Thoracic aorta (tissue), 2 donors: ENCODE measurements around the gene LRRC56. TPM values are rescaled to one million over a fixed set of nuclear protein-coding genes. Genes with fewer than 3 reads are reported as not detected.

Source experiments
- ATAC-seq: fragments of 150-250 bp; one replicate; pipeline ENCODE4 v1.8.0; 2017; ENCODE audit warnings: low read depth; ENCODE audit not compliant: insufficient number of reproducible peaks, low FRiP score
- DNase-seq: peaks from one replicate; pipeline ENCODE4 v3.0.0-alpha.2; 2020; ENCODE audit warnings: low spot score
- H3K27ac ChIP-seq, 2 donors: fragments of 200-600 bp; sonication (generic); 1 replicate in 1 of 2; 2 replicates in 1 of 2; pipeline ENCODE4 v1.5.1; 2016; ENCODE audit warnings: mild to moderate bottlenecking in 2 of 2, moderate library complexity in 2 of 2
- H3K27me3 ChIP-seq: fragments of 200-600 bp; sonication (generic); replicated peaks from 2 replicates; pipeline ENCODE4 v1.6.0; 2016; ENCODE audit warnings: mild to moderate bottlenecking; ENCODE audit not compliant: insufficient read depth
- H3K36me3 ChIP-seq: fragments of 200-600 bp; sonication (generic); one replicate; pipeline ENCODE4 v1.5.1; 2016
- H3K4me1 ChIP-seq, 2 donors: fragments of 200-600 bp; sonication (generic); 1 replicate in 1 of 2; 2 replicates in 1 of 2; pipeline versions ENCODE4 v1.5.1 to v1.6.0; 2016; ENCODE audit warnings: low read depth in 2 of 2, mild to moderate bottlenecking in 1 of 2; ENCODE audit not compliant: control insufficient read depth in 1 of 2
- H3K4me3 ChIP-seq: fragments of 200-600 bp; sonication (generic); 2 replicates; pipeline ENCODE4 v1.5.1; 2016; ENCODE audit warnings: mild to moderate bottlenecking
- H3K9me3 ChIP-seq: fragments of 200-600 bp; sonication (generic); 2 replicates; pipeline ENCODE4 v1.5.1; 2016
- total RNA-seq, 2 donors: library from RNA; depleted of rRNA; stranded (reverse); fragments of >200 nt; gene quantifications; one replicate each; pipeline versions ENCODE4 v1.1.0 to v1.2.3, GENCODE V29; 2016
- TF ChIP-seq, protein P1 (sequence below): fragments of 200-600 bp; sonication (generic); IDR thresholded peaks from one replicate; pipeline ENCODE4 v1.5.1; 2019; ENCODE audit warnings: antibody characterized with exemption

LRRC56 gene
- total RNA-seq, 2 donors from 2014 or later: 0.41 TPM; not detected in 1

DNA sequence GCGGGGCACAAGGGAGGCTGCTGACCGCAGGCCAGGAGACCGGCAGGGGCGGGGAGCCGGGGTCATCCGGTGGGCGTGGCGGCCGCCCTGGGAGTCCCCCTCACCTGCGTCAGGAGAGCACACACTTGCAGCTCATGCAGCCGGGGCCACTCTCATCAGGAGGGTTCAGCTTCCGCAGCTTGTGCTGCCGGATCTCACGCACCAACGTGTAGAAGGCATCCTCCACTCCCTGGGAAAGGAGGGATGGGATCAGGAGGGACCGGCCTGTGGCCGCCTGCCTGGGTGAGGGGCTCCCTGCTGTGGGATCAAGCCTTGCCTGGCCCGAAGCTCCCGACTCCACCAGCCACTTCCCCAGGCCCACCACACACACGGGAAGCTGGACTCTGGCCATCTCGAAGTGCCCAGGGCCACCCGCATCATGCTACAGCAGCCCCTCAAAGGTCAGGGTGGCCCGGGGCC is 4.8 kb upstream of the LRRC56 start:
- peaks cover 16 to 31% of the 10 kb centered on the region in 2 donors for H3K4me1 ChIP-seq
- no peak for DNase-seq

DNA sequence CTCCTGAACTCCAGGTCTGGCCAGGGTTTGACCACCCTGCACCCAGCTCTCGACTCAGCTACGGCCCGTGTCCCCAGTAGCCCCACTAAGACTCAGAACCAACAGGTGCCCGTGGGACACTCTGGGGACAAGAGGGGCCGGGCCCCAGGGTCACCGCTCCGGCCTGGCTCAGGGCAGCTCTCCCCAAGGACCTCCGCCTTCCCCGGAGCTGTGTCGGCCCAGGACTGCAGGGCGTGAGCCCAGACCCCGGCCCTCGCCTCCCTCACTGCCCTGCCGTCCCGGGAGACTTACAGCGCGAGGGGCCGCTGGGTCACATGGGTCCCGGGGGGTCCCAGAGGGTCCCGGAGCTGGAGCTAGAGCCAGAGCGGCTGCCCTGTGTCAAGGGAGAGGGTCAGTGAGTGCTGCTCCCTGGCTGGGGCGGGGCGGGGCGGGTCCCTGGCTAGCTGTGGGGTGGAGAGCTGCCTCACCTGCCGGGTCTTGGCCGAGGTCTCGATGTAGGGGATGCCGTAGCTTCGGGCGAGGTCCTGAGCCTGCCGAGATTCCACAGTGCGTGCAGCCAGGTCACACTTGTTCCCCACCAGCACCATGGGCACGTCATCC is 4.2 kb upstream of the LRRC56 start:
- ATAC-seq (no peak), DNase-seq (no peak)
- Histone ChIP-seq H3K9me3 (no peaks in the 10 kb centered on the region), H3K4me3 (no peak overlapping the region), H3K27ac (no peak overlapping the region), H3K36me3 (peaks cover 12% of the 10 kb centered on the region), H3K27me3 (no peaks in the 10 kb centered on the region), H3K4me1 (peaks cover 16 to 35% of the 10 kb centered on the region in 2 donors)
- TF ChIP-seq, protein P1, sequence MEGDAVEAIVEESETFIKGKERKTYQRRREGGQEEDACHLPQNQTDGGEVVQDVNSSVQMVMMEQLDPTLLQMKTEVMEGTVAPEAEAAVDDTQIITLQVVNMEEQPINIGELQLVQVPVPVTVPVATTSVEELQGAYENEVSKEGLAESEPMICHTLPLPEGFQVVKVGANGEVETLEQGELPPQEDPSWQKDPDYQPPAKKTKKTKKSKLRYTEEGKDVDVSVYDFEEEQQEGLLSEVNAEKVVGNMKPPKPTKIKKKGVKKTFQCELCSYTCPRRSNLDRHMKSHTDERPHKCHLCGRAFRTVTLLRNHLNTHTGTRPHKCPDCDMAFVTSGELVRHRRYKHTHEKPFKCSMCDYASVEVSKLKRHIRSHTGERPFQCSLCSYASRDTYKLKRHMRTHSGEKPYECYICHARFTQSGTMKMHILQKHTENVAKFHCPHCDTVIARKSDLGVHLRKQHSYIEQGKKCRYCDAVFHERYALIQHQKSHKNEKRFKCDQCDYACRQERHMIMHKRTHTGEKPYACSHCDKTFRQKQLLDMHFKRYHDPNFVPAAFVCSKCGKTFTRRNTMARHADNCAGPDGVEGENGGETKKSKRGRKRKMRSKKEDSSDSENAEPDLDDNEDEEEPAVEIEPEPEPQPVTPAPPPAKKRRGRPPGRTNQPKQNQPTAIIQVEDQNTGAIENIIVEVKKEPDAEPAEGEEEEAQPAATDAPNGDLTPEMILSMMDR: no peak

More for the DNA sequence above, 4.8 kb upstream of the LRRC56 start:
- H3K36me3 ChIP-seq: peaks cover 12% of the 10 kb centered on the region
- no peak overlapping the region for H3K27ac ChIP-seq
- H3K9me3 ChIP-seq: no peaks in the 10 kb centered on the region
- no peaks in the 10 kb centered on the region for H3K27me3 ChIP-seq
- no peak overlapping the region for H3K4me3 ChIP-seq
- no peak for ATAC-seq
- TF ChIP-seq, protein P1: no peak

DNA sequence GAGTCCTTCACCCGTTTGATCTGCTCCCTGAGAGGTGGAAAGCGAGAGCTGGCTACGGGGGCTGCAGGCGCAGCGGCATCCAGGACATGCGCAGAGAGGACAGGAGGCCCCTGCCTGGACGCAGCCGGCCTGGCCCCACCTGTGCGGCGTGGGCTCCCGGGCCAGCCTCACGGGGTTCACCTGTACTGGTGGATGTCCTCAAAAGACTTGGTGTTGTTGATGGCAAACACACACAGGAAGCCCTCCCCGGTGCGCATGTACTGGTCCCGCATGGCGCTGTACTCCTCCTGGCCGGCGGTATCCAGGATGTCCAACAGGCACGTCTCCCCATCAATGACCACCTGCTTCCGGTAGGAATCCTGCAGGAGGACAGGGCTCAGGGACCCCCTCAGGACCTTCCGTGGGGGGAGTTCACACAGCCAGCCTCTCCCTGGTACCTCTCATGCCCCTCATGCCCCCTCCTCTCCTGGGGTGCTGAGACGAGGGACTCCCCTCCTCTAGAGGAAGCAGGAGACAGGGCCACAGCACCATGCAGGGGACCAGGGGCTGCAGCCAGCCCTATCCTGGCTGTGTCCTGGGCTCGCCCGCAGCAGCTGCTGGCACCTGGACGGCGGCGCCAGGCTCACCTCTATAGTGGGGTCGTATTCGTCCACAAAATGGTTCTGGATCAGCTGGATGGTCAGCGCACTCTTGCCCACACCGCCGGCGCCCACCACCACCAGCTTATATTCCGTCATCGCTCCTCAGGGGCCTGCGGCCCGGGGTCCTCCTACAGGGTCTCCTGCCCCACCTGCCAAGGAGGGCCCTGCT is 3.5 kb upstream of the LRRC56 start:
- peak overlapping the region; percentile 96 for H3K4me3 ChIP-seq
- peaks cover 16 to 35% of the 10 kb centered on the region in 2 donors for H3K4me1 ChIP-seq
- no peak for ATAC-seq
- no peak for DNase-seq
- TF ChIP-seq, protein P1: no peak
- H3K27ac ChIP-seq: no peak overlapping the region
- no peaks in the 10 kb centered on the region for H3K27me3 ChIP-seq
- H3K9me3 ChIP-seq: no peaks in the 10 kb centered on the region
- H3K36me3 ChIP-seq: peaks cover 12% of the 10 kb centered on the region

DNA sequence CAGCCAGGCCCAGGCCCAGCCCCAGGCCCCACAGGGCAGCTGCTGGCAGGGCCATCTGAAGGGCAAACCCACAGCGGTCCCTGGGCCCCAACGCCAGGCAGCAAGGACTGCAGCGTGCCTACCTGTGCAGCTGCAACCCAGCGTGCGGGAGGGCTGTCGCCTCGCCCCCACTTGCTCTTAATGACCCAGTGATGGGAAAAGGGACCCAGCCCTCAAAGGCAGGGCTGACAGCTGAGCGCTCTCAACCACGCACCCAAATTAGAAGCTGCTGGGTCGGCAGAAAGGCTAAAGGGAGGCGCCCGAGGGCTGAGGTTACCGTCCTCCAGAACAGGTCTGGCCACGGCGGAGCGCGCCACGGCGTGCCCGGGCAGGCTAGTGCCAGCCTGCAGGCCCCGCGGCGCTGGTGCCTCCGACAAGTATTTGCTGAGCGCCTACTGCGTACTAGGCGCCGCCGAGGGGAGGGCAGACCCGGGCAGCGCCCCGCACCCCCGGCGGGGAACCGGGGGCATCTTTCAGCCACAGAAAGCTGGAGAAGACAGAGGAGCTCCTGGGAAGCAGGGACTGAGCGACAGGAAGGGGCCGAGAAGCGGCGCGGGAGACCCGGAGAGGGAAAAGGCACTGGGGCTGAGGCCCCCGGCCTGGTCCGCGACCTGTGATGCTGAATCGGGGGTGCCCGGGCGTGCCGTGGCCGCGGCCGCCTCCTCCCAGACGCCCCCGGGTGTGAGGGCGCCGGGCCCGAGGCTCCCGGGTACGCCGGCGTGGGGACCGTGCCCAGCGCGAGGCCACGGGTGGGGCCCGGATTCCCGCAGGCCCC is 2.7 kb upstream of the LRRC56 start:
- peak overlapping the region; percentile 96 for H3K4me3 ChIP-seq
- no peaks in the 10 kb centered on the region for H3K9me3 ChIP-seq
- TF ChIP-seq, protein P1: no peak
- no peaks in the 10 kb centered on the region for H3K27me3 ChIP-seq
- peak overlapping the region in 1 of 2 donors; percentile 44 for H3K27ac ChIP-seq
- no peak for ATAC-seq
- peaks cover 12% of the 10 kb centered on the region for H3K36me3 ChIP-seq
- DNase-seq: no peak
- peaks cover 16 to 35% of the 10 kb centered on the region in 2 donors for H3K4me1 ChIP-seq

DNA sequence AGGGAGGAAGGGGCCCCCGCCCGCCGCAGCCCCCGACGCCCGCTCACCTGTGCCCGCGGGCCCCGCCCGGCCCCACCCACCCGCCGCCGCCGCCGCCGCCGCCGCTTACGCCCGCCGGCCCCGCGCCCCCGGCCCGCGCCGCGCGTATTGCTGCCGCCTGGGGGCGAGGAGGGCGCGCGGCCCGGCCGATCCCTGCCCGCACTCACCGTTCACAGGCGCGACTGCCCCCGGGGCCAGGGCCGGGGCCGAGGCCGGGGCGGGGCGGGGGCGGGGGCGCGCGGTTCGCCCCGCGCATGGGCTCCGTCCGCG is 2.2 kb upstream of the LRRC56 start:
- ATAC-seq (no peak), DNase-seq (no peak)
- Histone ChIP-seq H3K27me3 (no peaks in the 10 kb centered on the region), H3K4me3 (peak overlapping the region; percentile 96), H3K27ac (no peak overlapping the region), H3K36me3 (peaks cover 12% of the 10 kb centered on the region), H3K4me1 (peaks cover 16 to 35% of the 10 kb centered on the region in 2 donors), H3K9me3 (no peaks in the 10 kb centered on the region)
- TF ChIP-seq, protein P1: no peak
